ENCODE data around the gene INSC. TPM values are rescaled to one million over a fixed set of nuclear protein-coding genes. Genes with fewer than 3 reads are reported as not detected.

INSC gene
- total and polyA plus RNA-seq, 8 donors, result 0.34 to 1.1 (median 0.57) TPM

GRCh38 chr11:15204711-15205110 lies 90.0 kb downstream of the INSC start:
- H3K27ac ChIP-seq, result no peak overlapping the region

GRCh38 chr11:15206791-15207190 lies 92.1 kb downstream of the INSC start:
- intact Hi-C loops (cut with DNase I), result loop anchor here (5.0 to 10.0 kb wide), 2 partner anchors 102 to 104 kb away; no protein-coding TSS in a partner anchor
- Histone ChIP-seq H3K4me3 (no peak overlapping the region), H3K4me1 (no peaks in the 10 kb centered on the region), H3K9me3 (no peaks in the 10 kb centered on the region), H3K27me3 (no peaks in the 10 kb centered on the region), H3K36me3 (no peaks in the 10 kb centered on the region), H3K27ac (no peak overlapping the region)
- ATAC-seq, result no peak
- no peak for DNase-seq
- no peak for TF ChIP-seq CTCF (IDR thresholded peaks at IDR 0.05)

More at GRCh38 chr11:15204711-15205110, 90.0 kb downstream of the INSC start:
- no peak for TF ChIP-seq CTCF (IDR thresholded peaks at IDR 0.05)
- H3K36me3 ChIP-seq, result no peaks in the 10 kb centered on the region
- H3K9me3 ChIP-seq, result no peaks in the 10 kb centered on the region
- no peak overlapping the region for H3K4me3 ChIP-seq
- ATAC-seq (no peak), DNase-seq (no peak)
- H3K4me1 ChIP-seq, result no peaks in the 10 kb centered on the region
- no peaks in the 10 kb centered on the region for H3K27me3 ChIP-seq
- intact Hi-C loops (cut with DNase I), result loop anchor here (5.0 to 10.0 kb wide), 2 partner anchors 100 to 102 kb away; no protein-coding TSS in a partner anchor

GRCh38 chr11:15208378-15209222 lies 93.9 kb downstream of the INSC start:
- no peaks in the 10 kb centered on the region for H3K9me3 ChIP-seq
- peak; percentile 91 to 94 for TF ChIP-seq CTCF (IDR thresholded peaks at IDR 0.05)
- no peaks in the 10 kb centered on the region for H3K27me3 ChIP-seq

GRCh38 chr11:15212876-15213275 lies 98.2 kb downstream of the INSC start:
- no peak for TF ChIP-seq CTCF (IDR thresholded peaks at IDR 0.05)
- Histone ChIP-seq H3K4me3 (no peak overlapping the region), H3K4me1 (no peaks in the 10 kb centered on the region), H3K36me3 (no peaks in the 10 kb centered on the region), H3K27ac (no peak overlapping the region), H3K9me3 (no peaks in the 10 kb centered on the region), H3K27me3 (no peaks in the 10 kb centered on the region)
- ATAC-seq, result no peak
- no peak for DNase-seq
- intact Hi-C loops (cut with DNase I), result no loop called here

More at GRCh38 chr11:15208378-15209222, 93.9 kb downstream of the INSC start:
- intact Hi-C loops (cut with DNase I), result loop anchor here (5.0 to 10.0 kb wide), 2 partner anchors 104 to 106 kb away; no protein-coding TSS in a partner anchor
- DNase-seq (peak; percentile 64 to 91 (median 82)), ATAC-seq (peak; percentile 99)
- H3K36me3 ChIP-seq, result no peaks in the 10 kb centered on the region
- no peaks in the 10 kb centered on the region for H3K4me1 ChIP-seq
- no peak overlapping the region for H3K27ac ChIP-seq
- H3K4me3 ChIP-seq, result no peak overlapping the region

GRCh38 chr11:15213471-15214231 lies 98.9 kb downstream of the INSC start:
- no peak for ATAC-seq
- H3K4me3 ChIP-seq, result no peak overlapping the region
- no peaks in the 10 kb centered on the region for H3K27me3 ChIP-seq
- TF ChIP-seq CTCF (IDR thresholded peaks at IDR 0.05), result no peak
- intact Hi-C loops (cut with DNase I), result no loop called here
- no peaks in the 10 kb centered on the region for H3K36me3 ChIP-seq
- DNase-seq, result no peak
- H3K4me1 ChIP-seq, result no peaks in the 10 kb centered on the region
- no peak overlapping the region for H3K27ac ChIP-seq
- H3K9me3 ChIP-seq, result no peaks in the 10 kb centered on the region

Measured in left lung (tissue), 10 donors.